C4-2B (cell line): ENCODE data around the gene NOXRED1.

Experiments used
- ZFX ChIP-seq: fragments of 450-650 bp; IDR thresholded peaks from 2 replicates; pipeline ENCODE4 v1.6.1; 2017
- TF ChIP-seq, protein P1 (sequence below): fragments of 450-650 bp; conservative IDR thresholded peaks from 2 replicates; pipeline ENCODE4 v1.5.1; 2017; ENCODE audit warnings: mild to moderate bottlenecking

DNA sequence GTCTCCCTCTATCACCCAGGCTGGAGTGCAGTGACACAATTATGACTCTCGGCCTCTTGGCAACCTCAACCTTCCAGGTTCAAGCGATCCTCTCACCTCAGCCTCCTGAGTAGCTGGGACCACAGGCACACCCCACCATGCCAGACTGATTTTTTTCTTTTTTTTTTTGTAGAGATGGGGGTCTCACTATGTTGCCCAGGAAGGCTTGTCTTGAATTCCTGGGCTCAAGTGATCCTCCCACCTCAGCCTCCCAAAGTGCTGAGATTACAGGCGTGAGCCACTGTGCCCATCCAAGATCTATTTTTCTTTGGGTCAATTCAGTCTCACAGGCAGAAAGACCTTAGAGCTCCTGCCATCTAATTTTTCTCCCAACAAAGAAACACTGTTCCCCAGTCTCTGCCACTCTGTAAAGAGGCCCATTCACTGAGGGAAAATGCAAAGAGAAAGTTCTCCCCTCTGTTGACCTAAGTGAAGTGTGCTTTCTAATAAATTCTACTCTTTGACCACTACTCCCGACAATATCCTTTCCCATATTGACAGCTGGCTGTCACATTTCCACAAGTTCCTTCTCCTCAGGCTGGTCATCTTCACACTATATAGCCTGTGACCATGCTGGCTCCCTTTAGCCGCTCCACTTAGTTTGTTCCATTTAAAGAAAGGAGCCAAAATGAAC, 69.7 kb downstream of the NOXRED1 start:
- TF ChIP-seq, protein P1, sequence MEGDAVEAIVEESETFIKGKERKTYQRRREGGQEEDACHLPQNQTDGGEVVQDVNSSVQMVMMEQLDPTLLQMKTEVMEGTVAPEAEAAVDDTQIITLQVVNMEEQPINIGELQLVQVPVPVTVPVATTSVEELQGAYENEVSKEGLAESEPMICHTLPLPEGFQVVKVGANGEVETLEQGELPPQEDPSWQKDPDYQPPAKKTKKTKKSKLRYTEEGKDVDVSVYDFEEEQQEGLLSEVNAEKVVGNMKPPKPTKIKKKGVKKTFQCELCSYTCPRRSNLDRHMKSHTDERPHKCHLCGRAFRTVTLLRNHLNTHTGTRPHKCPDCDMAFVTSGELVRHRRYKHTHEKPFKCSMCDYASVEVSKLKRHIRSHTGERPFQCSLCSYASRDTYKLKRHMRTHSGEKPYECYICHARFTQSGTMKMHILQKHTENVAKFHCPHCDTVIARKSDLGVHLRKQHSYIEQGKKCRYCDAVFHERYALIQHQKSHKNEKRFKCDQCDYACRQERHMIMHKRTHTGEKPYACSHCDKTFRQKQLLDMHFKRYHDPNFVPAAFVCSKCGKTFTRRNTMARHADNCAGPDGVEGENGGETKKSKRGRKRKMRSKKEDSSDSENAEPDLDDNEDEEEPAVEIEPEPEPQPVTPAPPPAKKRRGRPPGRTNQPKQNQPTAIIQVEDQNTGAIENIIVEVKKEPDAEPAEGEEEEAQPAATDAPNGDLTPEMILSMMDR = no peak
- TF ChIP-seq ZFX = no peak
